ENCODE measurements around the gene MSLN.
"Not testable (repeated sequence)": the region's sequence is repeated elsewhere in the genome, so short reads cannot be mapped to it uniquely, and the experiment has no call there.

Gene MSLN

DNA sequence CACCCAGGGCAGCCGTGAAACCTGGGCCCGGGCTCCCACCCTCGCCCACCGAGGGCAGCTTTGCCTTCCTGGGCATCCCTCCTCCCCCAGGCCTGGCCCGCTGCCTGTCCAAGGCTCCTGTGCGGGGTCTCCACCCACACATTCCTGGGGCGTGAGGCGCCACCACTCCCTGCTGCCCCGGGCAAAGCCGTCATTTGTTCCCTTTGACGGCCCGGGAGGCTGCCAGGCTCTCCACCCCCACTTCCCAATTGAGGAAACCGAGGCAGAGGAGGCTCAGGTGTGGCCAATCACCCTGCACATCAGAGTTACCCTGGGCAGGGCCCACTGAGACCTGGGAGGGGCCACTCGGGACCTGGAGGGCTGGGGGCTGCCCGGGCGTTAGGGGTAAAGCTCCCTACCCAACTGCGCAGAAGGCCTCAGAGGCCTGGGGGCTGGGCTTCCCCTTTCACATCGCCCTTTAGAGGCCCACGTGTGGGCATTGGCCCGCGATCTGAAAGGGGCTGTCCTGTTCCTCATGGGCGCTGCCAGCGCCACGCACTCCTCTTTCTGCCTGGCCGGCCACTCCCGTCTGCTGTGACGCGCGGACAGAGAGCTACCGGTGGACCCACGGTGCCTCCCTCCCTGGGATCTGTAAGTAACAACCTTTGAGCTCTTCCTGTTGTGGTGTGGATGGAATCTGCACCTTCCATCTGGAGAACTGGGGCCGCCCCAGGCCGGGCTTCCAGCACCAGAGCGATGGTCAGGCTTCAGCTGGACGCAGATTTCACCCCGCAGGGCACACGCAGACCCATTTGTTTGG is at the start of gene MSLN:
Gene MSLN, plus strand, starts transcription at position 190 of the 799 bp plus-strand sequence. CDS start 1,947 bp downstream, outside the sequence.
- no peak for DNase-seq (ENCODE audit: low read depth)

DNA sequence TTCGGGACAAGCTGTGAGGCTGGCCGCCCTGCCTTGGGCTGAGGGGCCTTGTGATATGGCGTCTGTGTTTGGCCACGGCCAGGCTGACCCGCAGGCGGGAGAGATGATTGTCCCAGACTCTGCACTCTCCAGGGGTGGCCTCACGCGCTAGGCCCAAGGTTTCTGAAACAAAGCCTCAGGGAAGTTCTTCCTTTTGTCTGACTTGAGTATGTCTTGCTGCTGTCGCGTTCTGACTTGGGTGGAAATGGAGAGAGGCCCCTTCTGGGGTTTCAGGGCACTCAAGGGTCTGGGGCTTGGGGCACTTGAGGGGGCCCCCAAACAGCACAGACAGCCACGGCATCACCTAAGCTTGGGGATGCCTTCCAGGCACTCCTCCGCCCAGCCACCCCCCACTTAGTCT is 49.5 kb upstream of the MSLN start:
- no peak for DNase-seq (ENCODE audit: low read depth)

GRCh38 chr16:711548-712320 is 48.8 kb upstream of the MSLN start:
- peak; percentile 74 for DNase-seq (ENCODE audit: low read depth)

- DNase-seq (ENCODE audit: low read depth) = not testable (repeated sequence)
Observed at GRCh38 chr16:712740-713250, 47.7 kb upstream of the MSLN start.

- no peak for DNase-seq (ENCODE audit: low read depth)
Observed at GRCh38 chr16:714079-714478, 46.5 kb upstream of the MSLN start.

GRCh38 chr16:714558-715476 is 45.7 kb upstream of the MSLN start, which contains the start of gene METRN:
Gene METRN (plus strand): TSS chr16:715118. CDS start chr16:715290, 172 bp downstream.
- DNase-seq (ENCODE audit: low read depth) = peak; percentile 88

GRCh38 chr16:715477-716199 is 44.9 kb upstream of the MSLN start:
- no peak for DNase-seq (ENCODE audit: low read depth)

DNA sequence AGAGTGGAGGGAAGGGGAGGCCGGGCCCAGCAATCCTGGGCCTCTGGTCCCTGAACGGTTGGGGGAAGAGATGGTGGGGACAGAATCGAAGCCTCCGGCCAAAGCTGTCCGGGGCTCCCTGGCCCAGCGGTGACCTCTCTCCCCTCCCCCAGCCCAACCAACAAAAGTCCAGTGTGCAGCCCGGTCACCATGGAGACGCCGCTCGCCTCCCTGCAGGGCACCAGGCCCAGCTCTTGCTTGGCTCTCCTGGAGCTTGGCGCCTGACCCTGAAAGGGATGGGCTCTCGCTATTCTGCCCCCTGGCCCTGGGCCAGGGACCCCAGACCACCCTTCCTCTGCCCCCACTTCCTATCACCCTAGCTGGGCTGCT is 44.4 kb upstream of the MSLN start:
- no peak for DNase-seq (ENCODE audit: low read depth)

- no peak for DNase-seq (ENCODE audit: low read depth)
Observed at GRCh38 chr16:716768-717325, 43.7 kb upstream of the MSLN start.

GRCh38 chr16:717450-718245 is 42.9 kb upstream of the MSLN start:
- DNase-seq (ENCODE audit: low read depth) = no peak

DNA sequence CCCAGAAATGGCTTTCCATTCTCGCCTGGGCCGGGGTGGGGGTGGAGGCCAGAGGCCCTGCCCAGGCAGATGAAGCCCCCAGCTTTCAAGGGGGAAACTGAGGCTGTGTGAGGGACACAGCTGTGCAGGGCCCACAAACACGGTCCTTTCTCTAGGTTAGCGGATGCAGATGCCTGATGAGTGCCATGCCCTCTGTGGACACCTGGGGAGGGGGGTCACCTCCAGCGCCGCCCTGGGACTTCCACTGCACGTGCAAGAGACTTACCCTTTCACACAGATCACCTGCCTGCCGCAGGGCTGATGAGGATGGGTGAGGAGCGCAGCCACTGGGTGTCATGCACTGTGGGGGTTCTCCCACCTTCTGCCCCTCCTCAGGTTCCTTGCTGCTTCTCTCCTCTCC is 42.1 kb upstream of the MSLN start:
- no peak for DNase-seq (ENCODE audit: low read depth)

DNA sequence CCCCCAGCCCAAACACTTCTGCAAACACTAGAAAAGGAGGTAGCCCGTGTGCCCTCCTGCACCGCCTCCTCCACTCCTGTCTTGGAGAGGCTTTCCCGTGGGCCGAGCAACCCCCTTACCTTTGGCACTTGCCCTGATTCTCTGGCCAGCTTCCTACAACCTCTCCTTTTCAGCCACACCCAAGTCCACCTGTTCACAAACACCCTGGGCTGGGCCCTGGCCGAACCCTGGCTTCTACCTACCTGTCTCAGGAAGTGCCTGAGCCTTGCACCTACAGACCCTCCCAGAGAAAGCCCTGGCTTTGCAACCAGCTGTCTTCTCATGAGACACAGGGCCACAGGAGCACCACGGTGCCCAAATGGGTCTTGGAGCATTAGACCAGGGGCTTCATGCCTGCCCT is 41.6 kb upstream of the MSLN start:
- no peak for DNase-seq (ENCODE audit: low read depth)

DNA sequence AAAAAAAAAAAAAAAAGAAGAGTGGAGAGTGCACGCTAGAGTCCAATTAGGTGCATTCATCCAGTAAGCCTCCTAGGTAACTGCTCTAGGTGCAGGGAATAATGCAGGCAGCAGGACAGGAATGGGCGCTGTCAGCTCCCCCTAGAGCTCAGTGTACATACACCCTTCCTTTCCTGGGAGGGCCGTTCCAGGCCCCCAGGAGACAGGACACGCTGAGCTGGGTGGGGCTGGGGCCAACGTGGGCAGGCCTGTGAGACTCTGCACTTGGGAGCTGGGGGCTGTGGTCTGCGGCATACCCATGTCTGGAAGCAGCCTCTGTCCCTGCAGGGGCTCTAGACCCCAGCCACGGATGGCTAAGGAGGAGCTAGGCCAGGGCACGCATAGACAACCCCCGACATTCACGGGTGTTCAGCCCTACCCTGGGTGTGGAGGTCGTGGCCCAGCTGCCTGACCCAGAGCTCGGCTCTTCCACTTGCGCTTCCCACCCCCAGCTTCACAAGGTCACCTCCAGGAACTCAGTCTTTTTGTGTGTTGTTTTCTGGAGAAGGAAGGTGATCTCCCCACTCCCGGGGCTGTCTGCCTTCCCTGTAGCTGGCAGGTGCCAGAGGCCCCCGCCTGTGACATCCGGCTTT is 40.6 kb upstream of the MSLN start:
- no peak for DNase-seq (ENCODE audit: low read depth)

DNA sequence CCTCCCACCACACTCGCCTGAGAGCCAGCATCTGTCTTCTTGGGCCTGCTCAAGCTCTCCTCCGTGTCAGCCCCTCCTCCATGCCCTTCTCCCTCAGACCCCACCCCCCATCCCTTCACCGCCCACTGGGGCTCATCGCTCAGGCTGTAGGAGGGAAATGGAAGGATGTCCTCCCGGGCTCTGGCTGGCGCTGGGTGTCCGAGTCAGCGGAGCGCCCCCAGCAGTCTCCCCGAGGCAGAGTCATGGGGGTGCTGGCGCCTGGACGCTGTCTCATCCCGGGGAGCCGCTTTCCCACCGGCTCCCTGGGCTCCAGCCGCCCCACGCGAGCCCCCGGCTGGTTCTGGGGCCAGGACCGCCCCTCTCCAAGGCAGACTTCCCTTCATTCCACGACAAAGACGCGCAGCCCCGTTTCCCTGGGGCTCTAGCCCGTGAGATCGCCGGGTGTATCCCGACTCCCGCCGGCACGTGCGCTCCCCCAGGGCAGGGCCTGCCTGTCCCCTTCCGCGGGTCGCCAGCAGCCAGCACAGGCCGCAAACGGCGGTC is 40.0 kb upstream of the MSLN start:
- no peak for DNase-seq (ENCODE audit: low read depth)

DNA sequence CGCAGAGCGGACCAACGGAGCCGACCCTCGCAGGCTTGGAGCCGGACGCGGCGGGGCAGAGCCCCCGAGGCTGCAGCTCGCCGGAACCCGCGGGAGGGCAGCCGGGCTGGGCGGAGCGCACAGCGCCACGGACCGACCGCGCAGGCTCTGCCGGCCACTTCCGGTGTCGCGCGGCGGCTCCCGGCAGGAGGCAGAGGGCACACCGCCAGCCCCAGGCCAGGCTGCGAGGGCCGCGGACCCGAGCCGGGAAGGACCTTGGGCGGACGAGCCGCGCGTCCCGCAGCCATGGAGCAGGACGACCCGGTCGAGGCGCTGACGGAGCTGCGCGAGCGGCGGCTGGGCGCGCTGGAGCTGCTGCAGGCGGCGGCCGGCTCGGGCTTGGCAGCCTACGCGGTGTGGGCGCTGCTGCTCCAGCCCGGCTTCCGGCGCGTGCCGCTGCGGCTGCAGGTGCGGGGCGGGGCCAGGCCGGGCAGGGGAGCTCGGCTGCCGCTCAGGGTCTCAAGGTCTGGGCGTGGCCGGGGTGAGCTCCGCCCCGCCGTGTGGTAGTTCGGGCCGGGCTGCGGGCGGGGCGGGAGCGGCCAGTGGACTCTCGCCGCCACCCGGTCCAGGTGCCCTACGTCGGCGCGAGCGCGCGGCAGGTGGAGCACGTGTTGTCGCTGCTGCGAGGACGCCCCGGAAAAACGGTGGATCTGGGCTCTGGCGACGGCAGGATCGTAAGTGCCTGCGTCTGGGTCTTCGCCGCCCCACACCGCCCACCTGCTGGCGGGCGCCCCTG is 39.4 kb upstream of the MSLN start, which contains the start of gene ANTKMT:
Gene ANTKMT, plus strand, starts transcription at position 157 of the 775 bp plus-strand sequence. Its CDS starts 129 bp downstream, at position 286.
- DNase-seq (ENCODE audit: low read depth) = peak; percentile 49

DNA sequence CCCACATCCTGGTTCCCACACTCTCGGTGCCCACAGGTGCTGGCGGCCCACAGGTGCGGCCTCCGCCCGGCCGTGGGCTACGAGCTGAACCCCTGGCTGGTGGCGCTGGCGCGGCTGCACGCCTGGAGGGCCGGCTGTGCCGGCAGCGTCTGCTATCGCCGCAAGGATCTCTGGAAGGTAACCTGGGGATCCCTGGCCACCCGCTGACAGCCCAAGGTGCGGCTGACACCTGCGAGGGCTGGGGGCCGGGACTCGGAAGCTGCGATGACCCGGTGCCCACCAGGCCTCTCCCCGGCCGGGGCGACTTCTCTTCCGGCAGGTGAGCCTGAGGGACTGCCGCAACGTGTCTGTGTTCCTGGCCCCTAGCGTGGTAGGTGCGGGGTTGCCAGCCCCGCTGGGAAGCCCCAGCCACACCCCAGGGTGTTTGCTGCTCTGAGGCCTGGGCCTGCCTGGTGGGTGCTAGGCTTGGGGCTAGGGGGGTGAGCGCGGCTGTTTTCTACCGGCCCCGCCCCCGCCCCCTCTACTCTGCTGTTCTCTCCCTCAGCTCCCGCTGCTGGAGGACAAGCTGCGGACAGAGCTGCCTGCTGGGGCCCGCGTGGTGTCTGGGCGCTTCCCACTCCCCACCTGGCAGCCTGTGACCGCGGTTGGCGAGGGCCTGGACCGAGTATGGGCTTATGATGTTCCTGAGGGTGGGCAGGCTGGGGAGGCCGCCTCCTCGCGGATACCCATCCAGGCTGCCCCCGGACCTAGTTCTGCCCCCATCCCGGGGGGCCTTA is 38.6 kb upstream of the MSLN start:
- no peak for DNase-seq (ENCODE audit: low read depth)

DNA sequence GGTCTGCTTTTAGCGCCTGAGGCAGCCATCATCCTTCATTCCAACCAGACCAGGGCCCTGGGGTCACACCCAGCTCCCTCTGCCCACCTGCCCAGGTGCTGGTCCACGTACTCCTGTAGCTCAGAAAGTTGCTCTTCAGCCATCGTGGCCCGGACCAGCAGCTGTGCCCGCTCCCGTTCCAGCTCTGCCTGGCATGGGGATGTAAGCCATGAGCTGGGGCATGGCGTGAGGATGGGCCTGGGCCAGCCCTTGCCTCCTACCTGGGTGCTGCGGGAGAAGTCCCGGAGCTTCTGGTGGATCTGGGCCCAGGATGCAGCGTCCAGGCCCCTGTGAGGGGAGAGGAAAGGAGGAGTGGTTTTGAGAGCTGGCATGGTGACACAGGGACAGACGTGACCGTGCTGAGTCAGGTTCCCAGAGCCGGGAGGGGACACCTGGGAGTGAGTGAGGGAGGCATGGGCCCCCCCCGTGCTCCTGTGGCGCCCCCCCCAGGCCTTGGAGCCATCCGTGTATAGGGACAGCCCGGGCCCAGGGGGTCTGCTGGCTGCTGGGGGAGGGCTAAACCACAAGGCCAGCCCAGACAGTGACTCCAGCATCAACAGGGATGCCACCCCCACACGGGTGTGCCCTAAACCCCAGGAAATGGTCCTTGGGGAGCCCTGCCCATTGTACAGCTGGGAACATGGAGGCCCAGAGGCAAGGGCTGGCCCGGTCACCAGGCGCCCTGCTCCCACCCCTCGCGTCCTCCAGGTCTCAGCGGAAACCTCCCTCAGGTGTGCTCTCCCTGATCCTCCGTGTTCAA is 37.5 kb upstream of the MSLN start:
- DNase-seq (ENCODE audit: low read depth) = no peak

Measured in activated T-cell treated with anti-CD3 and anti-CD28 coated beads for 1 hour (primary cell).